ENCODE data around the gene COQ10A. TPM values are rescaled to one million over a fixed set of nuclear protein-coding genes. Genes with fewer than 3 reads are reported as not detected.

The COQ10A gene
- total and polyA plus RNA-seq, 2 of the 13 experiments (the other 11 are each of a cell fraction or from before 2014, with no cell fraction given), result 21.0 to 37.3 TPM

DNA sequence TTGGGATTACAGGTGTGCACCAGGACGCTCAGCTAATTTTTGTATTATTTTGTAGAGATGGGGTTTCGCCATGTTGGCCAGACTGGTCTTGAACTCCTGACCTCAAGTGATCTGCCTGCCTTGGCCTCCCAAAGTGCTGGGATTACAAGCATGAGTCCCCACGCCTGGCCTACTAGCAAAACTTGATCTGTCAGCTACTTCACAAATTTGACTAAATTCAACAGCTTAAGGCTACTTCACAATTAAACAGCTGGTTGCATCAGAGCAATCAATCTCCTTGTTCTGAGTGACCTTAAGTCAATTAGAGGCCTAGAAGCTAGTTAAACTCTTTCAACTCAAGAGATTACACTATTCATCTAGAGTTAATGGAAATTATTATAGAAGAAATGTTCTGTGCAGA lies 12.2 kb downstream of the COQ10A start:
- intact Hi-C loops (cut with micrococcal nuclease; ENCODE audit: unreplicated experiment), result no loop called here
- DNase-seq (ENCODE audit: low spot score) (no peak), FAIRE-seq (no peak), ATAC-seq (no peak)
- Histone ChIP-seq H4K20me1 (ENCODE audit: insufficient read depth, low read length) (no peaks in the 10 kb centered on the region), H3K27ac (ENCODE audit: extremely low read length, insufficient read depth, low read length) (no peak overlapping the region), H3K79me2 (ENCODE audit: insufficient read depth, low read length) (no peaks in the 10 kb centered on the region), H3K4me2 (ENCODE audit: low read depth, low read length) (no peak overlapping the region), H2AFZ (ENCODE audit: low read length) (no peak overlapping the region), H3K36me3 (replicated peaks in 1 of 2; ENCODE audit: control insufficient read depth in 1 of 2, insufficient read depth in 2 of 2, low read length in 2 of 2) (peaks cover 30 to 74% of the 10 kb centered on the region in 2 experiments), H3K27me3 (ENCODE audit: control insufficient read depth in 1 of 2, insufficient read depth in 2 of 2, low read length in 2 of 2) (no peaks in the 10 kb centered on the region), H3K9ac (ENCODE audit: insufficient read depth, low read depth, low read length) (no peak overlapping the region), H3K4me1 (ENCODE audit: insufficient read depth, low read length) (no peaks in the 10 kb centered on the region), H3K4me3 (replicated peaks in 1 of 3; ENCODE audit: insufficient read depth in 1 of 3, low read depth in 2 of 3, low read length in 3 of 3) (no peak overlapping the region), H3K9me3 (ENCODE audit: low read length) (no peaks in the 10 kb centered on the region)
- no TSS peak for BruUV-seq (replicated peaks)
- ChIA-PET POLR2A (interaction anchor here (0.8 kb wide), 1 partner anchor 45 kb away, joined by 3 read pairs; no protein-coding TSS in a partner anchor), CTCF (ENCODE audit: low intra/inter-chr PET ratio, low total read pairs) (no interaction called here)
- TF ChIP-seq GMEB1 (CRISPR knock-in tag; IDR thresholded peaks at IDR 0.05; ENCODE audit: borderline replicate concordance) (no peak), RAD51 (IDR thresholded peaks at IDR 0.05; ENCODE audit: borderline replicate concordance) (no peak), PLRG1 (conservative IDR thresholded peaks at IDR 0.05) (no peak), GZF1 (CRISPR knock-in tag; IDR thresholded peaks at IDR 0.05) (no peak), HMG20B (CRISPR knock-in tag; conservative IDR thresholded peaks at IDR 0.05) (no peak)
- in situ Hi-C loops (cut with HindIII; ENCODE audit: extremely low pct_ligation_motif_present, low pct_unique_long_range_greater_than_20kb), result no loop called here
- 97% methylated on average over 3 of the region's 3 CpGs for WGBS (ENCODE audit: low lambda C conversion rate)

- no peaks in the 10 kb centered on the region for H3K79me2 ChIP-seq (ENCODE audit: insufficient read depth, low read length)
- ChIA-PET CTCF (ENCODE audit: low intra/inter-chr PET ratio, low total read pairs) (no interaction called here), POLR2A (interaction anchor here (0.8 kb wide), 1 partner anchor 14 kb away, joined by 3 read pairs; no protein-coding TSS in a partner anchor)
- no TSS peak for BruUV-seq (replicated peaks)
- in situ Hi-C loops (cut with HindIII; ENCODE audit: extremely low pct_ligation_motif_present, low pct_unique_long_range_greater_than_20kb) (no loop called here), intact Hi-C loops (cut with micrococcal nuclease; ENCODE audit: unreplicated experiment) (no loop called here)
- FAIRE-seq (no peak), ATAC-seq (no peak), DNase-seq (ENCODE audit: low spot score) (no peak)
- H3K27me3 ChIP-seq (ENCODE audit: control insufficient read depth in 1 of 2, insufficient read depth in 2 of 2, low read length in 2 of 2), result no peaks in the 10 kb centered on the region
- peak; percentile 28; the same call in 1 of the 2 replicates for TF ChIP-seq CEBPB (IDR thresholded peaks at IDR 0.05; ENCODE audit: borderline replicate concordance, low read depth, low read length)
- TF ChIP-seq, protein P1, sequence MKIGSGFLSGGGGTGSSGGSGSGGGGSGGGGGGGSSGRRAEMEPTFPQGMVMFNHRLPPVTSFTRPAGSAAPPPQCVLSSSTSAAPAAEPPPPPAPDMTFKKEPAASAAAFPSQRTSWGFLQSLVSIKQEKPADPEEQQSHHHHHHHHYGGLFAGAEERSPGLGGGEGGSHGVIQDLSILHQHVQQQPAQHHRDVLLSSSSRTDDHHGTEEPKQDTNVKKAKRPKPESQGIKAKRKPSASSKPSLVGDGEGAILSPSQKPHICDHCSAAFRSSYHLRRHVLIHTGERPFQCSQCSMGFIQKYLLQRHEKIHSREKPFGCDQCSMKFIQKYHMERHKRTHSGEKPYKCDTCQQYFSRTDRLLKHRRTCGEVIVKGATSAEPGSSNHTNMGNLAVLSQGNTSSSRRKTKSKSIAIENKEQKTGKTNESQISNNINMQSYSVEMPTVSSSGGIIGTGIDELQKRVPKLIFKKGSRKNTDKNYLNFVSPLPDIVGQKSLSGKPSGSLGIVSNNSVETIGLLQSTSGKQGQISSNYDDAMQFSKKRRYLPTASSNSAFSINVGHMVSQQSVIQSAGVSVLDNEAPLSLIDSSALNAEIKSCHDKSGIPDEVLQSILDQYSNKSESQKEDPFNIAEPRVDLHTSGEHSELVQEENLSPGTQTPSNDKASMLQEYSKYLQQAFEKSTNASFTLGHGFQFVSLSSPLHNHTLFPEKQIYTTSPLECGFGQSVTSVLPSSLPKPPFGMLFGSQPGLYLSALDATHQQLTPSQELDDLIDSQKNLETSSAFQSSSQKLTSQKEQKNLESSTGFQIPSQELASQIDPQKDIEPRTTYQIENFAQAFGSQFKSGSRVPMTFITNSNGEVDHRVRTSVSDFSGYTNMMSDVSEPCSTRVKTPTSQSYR (CRISPR knock-in tag; IDR thresholded peaks at IDR 0.05; ENCODE audit: borderline replicate concordance), result no peak
- H3K4me3 ChIP-seq (replicated peaks in 1 of 3; ENCODE audit: insufficient read depth in 1 of 3, low read depth in 2 of 3, low read length in 3 of 3), result no peak overlapping the region
- H3K4me2 ChIP-seq (ENCODE audit: low read depth, low read length), result no peak overlapping the region
- H3K27ac ChIP-seq (ENCODE audit: extremely low read length, insufficient read depth, low read length), result no peak overlapping the region
- no peak overlapping the region for H2AFZ ChIP-seq (ENCODE audit: low read length)
- H4K20me1 ChIP-seq (ENCODE audit: insufficient read depth, low read length), result no peaks in the 10 kb centered on the region
- H3K9me3 ChIP-seq (ENCODE audit: low read length), result no peaks in the 10 kb centered on the region
- H3K36me3 ChIP-seq (replicated peaks in 1 of 2; ENCODE audit: control insufficient read depth in 1 of 2, insufficient read depth in 2 of 2, low read length in 2 of 2), result peaks cover 15 to 70% of the 10 kb centered on the region in 2 experiments
- no peak overlapping the region for H3K9ac ChIP-seq (ENCODE audit: insufficient read depth, low read depth, low read length)
- H3K4me1 ChIP-seq (ENCODE audit: insufficient read depth, low read length), result peaks cover 4% of the 10 kb centered on the region
These were observed 14.1 kb downstream of the COQ10A start for GRCh38 chr12:56280849-56281248.

Measured in HepG2 (cell line).